ENCODE results near the gene IGFBP7.
"Not testable (repeated sequence)": the region's sequence is repeated elsewhere in the genome, so short reads cannot be mapped to it uniquely, and the experiment has no call there.

- TF ChIP-seq CTCF (IDR thresholded peaks at IDR 0.05 in 4 of 5, conservative IDR thresholded peaks at IDR 0.05 in 1 of 5); POLR2A (IDR thresholded peaks at IDR 0.05): not testable (repeated sequence)
These were observed 63.1 kb downstream of the IGFBP7 start for GRCh38 chr4:57047046-57047445.

Measured in gastrocnemius medialis (tissue), 4 donors.